Measurements from ENCODE around the gene WDR45B.
"Not testable (repeated sequence)": the region's sequence is repeated elsewhere in the genome, so short reads cannot be mapped to it uniquely, and the experiment has no call there.

WDR45B gene

DNA sequence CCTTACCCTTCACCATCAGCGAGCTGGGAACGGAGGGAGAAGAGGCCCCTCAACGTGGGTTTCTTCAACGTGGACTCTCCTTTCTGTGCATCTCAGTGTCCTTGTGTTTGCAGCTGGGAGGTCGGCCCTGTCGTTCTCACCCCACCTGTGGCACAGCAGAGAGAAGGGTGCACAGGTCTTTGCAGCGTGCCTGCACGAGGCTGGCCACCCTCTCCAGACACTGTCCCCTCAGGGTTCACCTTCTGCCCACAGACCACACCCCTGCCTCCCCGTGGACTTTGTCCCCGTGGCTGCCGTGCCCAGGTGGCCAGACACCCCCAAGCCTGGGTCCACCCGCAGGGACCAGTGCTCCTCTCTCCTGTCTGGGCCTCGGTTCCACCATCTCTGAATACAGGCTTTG lies 7.3 kb upstream of the WDR45B start:
- Histone ChIP-seq H3K79me2 (ENCODE audit: control insufficient read depth, insufficient read depth, low read length, unreplicated experiment) (no peaks in the 10 kb centered on the region), H2AFZ (ENCODE audit: low read length, unreplicated experiment) (no peak overlapping the region), H3K27ac (ENCODE audit: low read depth, low read length) (no peak overlapping the region), H3K36me3 (ENCODE audit: insufficient read depth, low read length) (0 out of 2 replicates have a peak, but pooled peaks cover 3% of the 10 kb centered on the region), H3K4me3 (ENCODE audit: low read depth, low read length) (no peak overlapping the region), H3K27me3 (ENCODE audit: insufficient read depth, low read length) (no peaks in the 10 kb centered on the region), H3K4me1 (ENCODE audit: control insufficient read depth, insufficient read depth, low read length, unreplicated experiment) (no peaks in the 10 kb centered on the region)

DNA sequence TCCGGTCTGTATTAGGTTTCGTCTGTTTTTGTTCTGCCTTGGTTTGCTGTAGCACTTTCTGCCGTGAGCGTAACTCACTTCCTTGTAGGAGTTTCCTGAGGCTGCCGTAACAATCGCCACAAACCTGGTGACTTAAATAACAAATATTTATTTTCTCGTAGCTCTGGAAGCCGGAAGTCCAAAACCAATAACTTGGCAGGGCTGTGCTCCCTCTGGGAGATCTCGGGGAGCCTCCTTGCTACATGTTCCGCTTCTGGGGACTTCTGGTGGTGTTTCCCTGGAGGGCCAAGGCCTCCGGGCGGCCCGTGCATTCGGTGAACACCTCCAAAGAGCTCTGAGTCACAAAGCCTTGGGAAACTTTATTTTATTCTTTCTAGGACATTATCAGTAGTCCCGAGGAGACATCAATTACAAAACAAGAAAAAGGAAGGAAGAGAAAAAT lies 6.8 kb upstream of the WDR45B start:
- H3K4me1 ChIP-seq (ENCODE audit: control insufficient read depth, insufficient read depth, low read length, unreplicated experiment) = no peaks in the 10 kb centered on the region
- H3K27ac ChIP-seq (ENCODE audit: low read depth, low read length) = no peak overlapping the region
- H2AFZ ChIP-seq (ENCODE audit: low read length, unreplicated experiment) = no peak overlapping the region
- no peak overlapping the region for H3K4me3 ChIP-seq (ENCODE audit: low read depth, low read length)
- no peaks in the 10 kb centered on the region for H3K27me3 ChIP-seq (ENCODE audit: insufficient read depth, low read length)
- no peaks in the 10 kb centered on the region for H3K79me2 ChIP-seq (ENCODE audit: control insufficient read depth, insufficient read depth, low read length, unreplicated experiment)
- 0 out of 2 replicates have a peak, but pooled peaks cover 3% of the 10 kb centered on the region for H3K36me3 ChIP-seq (ENCODE audit: insufficient read depth, low read length)

GRCh38 chr17:82654611-82655010 lies 6.4 kb upstream of the WDR45B start:
- not testable (repeated sequence) for H3K79me2 ChIP-seq (ENCODE audit: control insufficient read depth, insufficient read depth, low read length, unreplicated experiment); H3K27me3 ChIP-seq (ENCODE audit: insufficient read depth, low read length); H3K36me3 ChIP-seq (ENCODE audit: insufficient read depth, low read length); H3K4me1 ChIP-seq (ENCODE audit: control insufficient read depth, insufficient read depth, low read length, unreplicated experiment); H3K27ac ChIP-seq (ENCODE audit: low read depth, low read length); H2AFZ ChIP-seq (ENCODE audit: low read length, unreplicated experiment); H3K4me3 ChIP-seq (ENCODE audit: low read depth, low read length)

DNA sequence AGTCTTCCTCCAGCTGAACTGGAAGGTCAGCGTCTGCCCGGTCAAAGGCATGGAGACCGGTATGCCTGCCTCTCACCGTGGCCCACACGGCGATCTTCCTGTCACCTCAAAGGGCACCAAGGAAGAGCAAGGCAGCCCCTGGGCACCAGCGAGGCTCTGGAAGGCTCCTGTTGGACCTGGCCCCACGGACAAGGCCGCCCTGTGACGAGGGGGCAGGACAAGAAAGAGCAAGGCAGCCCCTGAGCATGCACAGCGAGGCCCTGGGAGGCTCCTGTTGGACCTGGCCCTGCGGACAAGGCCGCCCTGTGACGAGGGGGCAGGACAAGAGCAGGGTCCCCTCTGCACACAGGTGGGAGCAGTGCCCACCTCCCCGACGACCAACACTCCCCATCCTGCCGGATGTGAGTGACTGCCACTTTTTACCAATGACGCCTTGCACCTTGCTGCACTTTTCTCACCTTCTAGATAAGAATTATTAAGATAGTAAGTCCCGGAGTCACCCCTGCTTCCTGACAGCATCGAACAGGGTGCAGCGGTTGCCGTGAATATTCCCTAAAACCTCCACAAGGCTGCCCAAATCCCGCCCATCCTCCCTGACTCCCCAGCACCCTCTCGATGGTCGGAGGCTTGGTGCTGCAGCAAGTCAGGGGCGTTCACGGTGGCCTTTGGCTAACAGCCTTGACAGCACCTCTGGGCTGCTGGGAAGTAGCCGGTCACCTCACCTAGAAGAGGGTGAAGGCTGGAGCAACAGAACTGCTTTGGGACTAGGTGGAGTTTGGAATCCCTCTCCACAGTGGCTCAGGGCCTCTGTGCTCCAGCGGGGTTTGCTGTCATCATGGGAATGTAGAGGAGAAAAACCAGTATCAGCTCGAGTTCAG lies 5.6 kb upstream of the WDR45B start:
- Histone ChIP-seq H3K27ac (ENCODE audit: low read depth, low read length) (no peak overlapping the region), H3K36me3 (ENCODE audit: insufficient read depth, low read length) (no peaks in the 10 kb centered on the region), H3K4me1 (ENCODE audit: control insufficient read depth, insufficient read depth, low read length, unreplicated experiment) (no peaks in the 10 kb centered on the region), H3K27me3 (ENCODE audit: insufficient read depth, low read length) (no peaks in the 10 kb centered on the region), H3K4me3 (ENCODE audit: low read depth, low read length) (no peak overlapping the region), H2AFZ (ENCODE audit: low read length, unreplicated experiment) (no peak overlapping the region), H3K79me2 (ENCODE audit: control insufficient read depth, insufficient read depth, low read length, unreplicated experiment) (no peaks in the 10 kb centered on the region)

DNA sequence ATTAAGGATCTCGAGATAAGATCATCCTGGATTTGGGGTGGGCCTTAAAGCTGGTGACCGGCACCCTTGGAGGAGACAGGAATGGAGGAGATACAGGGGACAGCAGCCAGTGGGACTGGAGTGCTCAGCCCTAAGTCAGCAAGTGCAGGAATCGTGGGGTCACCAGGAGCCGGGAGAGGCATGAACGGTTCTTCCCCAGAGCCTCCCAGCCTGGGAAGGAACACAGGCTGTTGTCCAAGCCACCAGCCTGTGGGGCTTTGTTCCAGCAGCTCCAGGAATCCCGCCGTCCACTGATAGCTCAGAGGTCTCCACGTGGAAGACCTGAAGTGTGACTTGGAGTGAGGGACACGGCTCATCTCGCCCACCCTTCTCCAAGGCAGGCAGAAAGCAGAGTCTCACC lies 2.5 kb upstream of the WDR45B start:
- Histone ChIP-seq H3K36me3 (ENCODE audit: insufficient read depth, low read length) (no peaks in the 10 kb centered on the region), H3K27me3 (ENCODE audit: insufficient read depth, low read length) (no peaks in the 10 kb centered on the region), H3K79me2 (ENCODE audit: control insufficient read depth, insufficient read depth, low read length, unreplicated experiment) (peaks cover 21% of the 10 kb centered on the region), H3K4me1 (ENCODE audit: control insufficient read depth, insufficient read depth, low read length, unreplicated experiment) (peaks cover 4% of the 10 kb centered on the region), H3K27ac (ENCODE audit: low read depth, low read length) (no peak overlapping the region), H2AFZ (ENCODE audit: low read length, unreplicated experiment) (no peak overlapping the region), H3K4me3 (ENCODE audit: low read depth, low read length) (no peak overlapping the region)

DNA sequence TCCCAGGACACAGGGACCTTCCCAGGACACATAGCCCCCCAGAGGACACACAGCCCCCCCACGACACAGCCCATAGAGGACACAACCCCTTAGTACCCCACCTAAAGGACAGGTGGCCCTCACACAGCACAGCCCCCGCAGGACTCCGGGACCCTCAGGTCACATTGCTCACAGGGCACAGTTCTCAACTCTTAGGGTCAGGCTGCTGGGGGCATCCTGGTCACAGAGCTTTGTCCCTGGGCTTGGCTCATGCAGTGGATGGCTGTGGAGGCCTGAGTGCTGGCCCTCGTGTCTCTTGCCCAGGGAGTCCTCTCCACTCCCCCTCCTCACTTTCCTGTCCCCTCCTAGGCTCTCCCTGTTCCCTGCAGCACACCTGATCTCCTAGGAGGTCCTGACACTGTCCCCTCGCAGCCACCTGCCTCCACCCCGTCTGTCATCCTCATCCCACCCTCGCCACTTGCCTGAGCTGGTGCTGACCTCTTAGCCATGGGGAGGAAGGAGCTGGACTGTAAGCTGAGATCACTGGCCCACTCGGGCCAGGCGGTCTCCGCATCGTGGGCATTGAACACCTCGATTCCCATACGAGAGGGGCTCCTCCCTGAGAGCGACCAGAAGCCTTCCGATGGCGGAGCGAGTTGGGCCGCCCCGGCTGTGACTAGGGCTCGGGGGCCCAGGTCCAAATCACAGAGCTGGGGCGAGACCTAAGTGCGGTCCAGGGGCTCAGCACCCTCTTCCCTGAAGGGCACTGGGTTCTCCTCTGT lies 1.4 kb upstream of the WDR45B start:
- H3K4me1 ChIP-seq (ENCODE audit: control insufficient read depth, insufficient read depth, low read length, unreplicated experiment) = peaks cover 4% of the 10 kb centered on the region
- H3K79me2 ChIP-seq (ENCODE audit: control insufficient read depth, insufficient read depth, low read length, unreplicated experiment) = peaks cover 30% of the 10 kb centered on the region
- H3K4me3 ChIP-seq (ENCODE audit: low read depth, low read length) = no peak overlapping the region
- no peak overlapping the region for H2AFZ ChIP-seq (ENCODE audit: low read length, unreplicated experiment)
- H3K36me3 ChIP-seq (ENCODE audit: insufficient read depth, low read length) = no peaks in the 10 kb centered on the region
- no peaks in the 10 kb centered on the region for H3K27me3 ChIP-seq (ENCODE audit: insufficient read depth, low read length)
- no peak overlapping the region for H3K27ac ChIP-seq (ENCODE audit: low read depth, low read length)

GRCh38 chr17:82648742-82649331 lies 593 bp upstream of the WDR45B start:
- Histone ChIP-seq H3K4me3 (ENCODE audit: low read depth, low read length) (0 out of 2 replicates have a peak overlapping the region, but pooled peaks have one; percentile 40), H3K27ac (ENCODE audit: low read depth, low read length) (no peak overlapping the region), H3K4me1 (ENCODE audit: control insufficient read depth, insufficient read depth, low read length, unreplicated experiment) (peaks cover 4% of the 10 kb centered on the region), H2AFZ (ENCODE audit: low read length, unreplicated experiment) (no peak overlapping the region), H3K27me3 (ENCODE audit: insufficient read depth, low read length) (no peaks in the 10 kb centered on the region), H3K79me2 (ENCODE audit: control insufficient read depth, insufficient read depth, low read length, unreplicated experiment) (peaks cover 38% of the 10 kb centered on the region), H3K36me3 (ENCODE audit: insufficient read depth, low read length) (peaks cover 5% of the 10 kb centered on the region; the same call in 1 of the 2 replicates)

DNA sequence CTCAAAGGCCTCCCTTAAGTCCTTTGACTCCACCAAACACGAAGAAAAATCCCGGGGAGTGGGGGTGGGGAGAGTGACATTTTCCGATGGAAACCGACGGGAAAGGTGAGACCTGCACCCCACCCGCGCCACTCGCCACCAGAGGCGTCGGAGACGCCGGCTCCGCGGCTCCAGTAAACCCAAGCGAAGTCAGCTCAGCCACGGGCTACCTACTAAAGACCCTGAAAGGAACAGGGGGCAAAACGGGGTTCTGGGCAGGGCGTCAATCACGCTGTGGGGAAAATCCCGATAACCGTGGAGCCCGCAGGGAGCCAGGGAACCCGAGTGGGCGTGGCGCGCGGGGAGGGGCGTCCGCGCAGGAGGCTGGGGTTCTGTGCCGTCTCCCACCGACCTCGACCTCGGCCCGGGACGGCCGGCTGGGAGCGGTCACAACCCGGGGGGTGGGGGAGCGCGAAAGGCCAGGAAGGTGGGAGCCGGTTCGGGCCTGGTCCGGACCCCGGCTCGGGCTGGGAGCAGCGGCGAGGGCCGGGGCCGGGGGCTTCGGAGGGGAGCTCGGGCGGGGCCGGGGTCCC lies 565 bp downstream of the WDR45B start:
- Histone ChIP-seq H3K27me3 (ENCODE audit: insufficient read depth, low read length) (no peaks in the 10 kb centered on the region), H2AFZ (ENCODE audit: low read length, unreplicated experiment) (peak overlapping the region; percentile 61), H3K36me3 (ENCODE audit: insufficient read depth, low read length) (peaks cover 13% of the 10 kb centered on the region), H3K4me1 (ENCODE audit: control insufficient read depth, insufficient read depth, low read length, unreplicated experiment) (peaks cover 4% of the 10 kb centered on the region), H3K79me2 (ENCODE audit: control insufficient read depth, insufficient read depth, low read length, unreplicated experiment) (peaks cover 48% of the 10 kb centered on the region), H3K27ac (ENCODE audit: low read depth, low read length) (peak overlapping the region; percentile 97), H3K4me3 (ENCODE audit: low read depth, low read length) (peak overlapping the region; percentile 88)

DNA sequence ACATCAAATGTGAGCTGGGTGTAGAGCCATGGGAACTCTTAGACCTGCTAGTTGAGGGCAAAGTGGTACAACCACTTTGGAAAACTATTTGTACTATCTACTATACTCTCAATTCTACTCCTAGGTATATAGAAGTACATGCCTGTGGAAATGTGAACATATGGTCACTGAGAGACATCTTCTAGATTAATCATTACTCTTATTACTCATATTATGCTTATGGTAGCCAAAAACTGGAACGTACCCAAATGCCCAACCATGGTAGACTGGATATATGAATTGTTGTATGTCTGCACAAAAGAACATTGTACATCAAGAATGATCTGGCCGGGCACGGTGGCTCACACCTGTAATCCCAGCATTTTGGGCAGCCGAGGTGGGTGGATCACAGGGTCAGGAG lies 2.7 kb downstream of the WDR45B start:
- H3K27ac ChIP-seq (ENCODE audit: low read depth, low read length) = no peak overlapping the region
- H3K36me3 ChIP-seq (ENCODE audit: insufficient read depth, low read length) = peaks cover 23% of the 10 kb centered on the region
- peaks cover 69% of the 10 kb centered on the region for H3K79me2 ChIP-seq (ENCODE audit: control insufficient read depth, insufficient read depth, low read length, unreplicated experiment)
- no peak overlapping the region for H3K4me3 ChIP-seq (ENCODE audit: low read depth, low read length)
- H3K4me1 ChIP-seq (ENCODE audit: control insufficient read depth, insufficient read depth, low read length, unreplicated experiment) = peaks cover 4% of the 10 kb centered on the region
- no peaks in the 10 kb centered on the region for H3K27me3 ChIP-seq (ENCODE audit: insufficient read depth, low read length)
- H2AFZ ChIP-seq (ENCODE audit: low read length, unreplicated experiment) = no peak overlapping the region

DNA sequence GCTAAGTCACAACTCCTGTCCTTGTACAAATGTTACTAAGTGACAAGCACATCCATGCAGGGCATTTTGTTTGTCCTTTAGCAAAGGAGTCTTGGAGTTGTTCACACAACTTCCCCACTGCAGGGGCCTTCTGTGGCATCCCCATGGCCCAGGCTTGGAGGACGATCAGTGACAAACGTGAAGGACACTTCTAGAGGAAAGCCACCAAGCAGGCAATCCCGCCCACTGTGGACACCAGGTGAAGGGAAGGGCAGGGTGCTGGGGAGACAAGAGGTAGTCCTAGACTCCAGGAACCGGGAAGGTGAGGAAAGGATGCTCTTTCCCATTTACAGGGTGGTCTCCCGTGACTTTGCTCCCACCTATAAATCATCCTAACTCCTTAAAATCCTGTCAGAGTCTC lies 4.1 kb downstream of the WDR45B start:
- peaks cover 4% of the 10 kb centered on the region for H3K4me1 ChIP-seq (ENCODE audit: control insufficient read depth, insufficient read depth, low read length, unreplicated experiment)
- H3K36me3 ChIP-seq (ENCODE audit: insufficient read depth, low read length) = peaks cover 23% of the 10 kb centered on the region
- no peak overlapping the region for H3K4me3 ChIP-seq (ENCODE audit: low read depth, low read length)
- no peak overlapping the region for H2AFZ ChIP-seq (ENCODE audit: low read length, unreplicated experiment)
- H3K79me2 ChIP-seq (ENCODE audit: control insufficient read depth, insufficient read depth, low read length, unreplicated experiment) = peaks cover 81% of the 10 kb centered on the region
- H3K27ac ChIP-seq (ENCODE audit: low read depth, low read length) = no peak overlapping the region
- H3K27me3 ChIP-seq (ENCODE audit: insufficient read depth, low read length) = no peaks in the 10 kb centered on the region
